Left lung (tissue), 10 donors: ENCODE results near the gene EXOSC5. TPM values are rescaled to one million over a fixed set of nuclear protein-coding genes. Genes with fewer than 3 reads are reported as not detected.
"Not testable (repeated sequence)": the region's sequence is repeated elsewhere in the genome, so short reads cannot be mapped to it uniquely, and the experiment has no call there.

Experiments
- ATAC-seq: fragments of 200-7000 bp; cut with Tn5 transposase; one replicate; pipeline ENCODE4 v1.9.1; 2020; ENCODE audit warnings: moderate library complexity
- DNase-seq, 4 donors: peaks; one replicate each; pipeline ENCODE4 v3.0.0-alpha.2; 2013 to 2020
- H3K27ac ChIP-seq, 2 donors: fragments of 200-600 bp; sonication (generic) in 1 of 2; one replicate each; pipeline versions ENCODE4 v1.5.0 to v1.8.0; 2020 to 2021
- H3K27me3 ChIP-seq, 2 donors: fragments of 200-600 bp; sonication (generic) in 1 of 2; one replicate each; pipeline versions ENCODE4 v1.5.0 to v1.8.0; 2020 to 2021
- H3K36me3 ChIP-seq, 2 donors: fragments of 200-600 bp; sonication (generic) in 1 of 2; one replicate each; pipeline versions ENCODE4 v1.5.0 to v1.8.0; 2020 to 2021
- H3K4me1 ChIP-seq, 2 donors: fragments of 200-600 bp; one replicate each; pipeline ENCODE4 v1.8.0; 2021
- H3K4me3 ChIP-seq, 2 donors: fragments of 200-600 bp; sonication (generic) in 1 of 2; one replicate each; pipeline versions ENCODE4 v1.5.0 to v1.8.0; 2020 to 2021; ENCODE audit warnings: mild to moderate bottlenecking in 1 of 2
- H3K9me3 ChIP-seq, 2 donors: fragments of 200-600 bp; sonication (generic) in 1 of 2; one replicate each; pipeline versions ENCODE4 v1.5.0 to v1.8.0; 2020 to 2021
- CTCF ChIP-seq, 2 donors: fragments of 200-600 bp; sonication (generic) in 1 of 2; IDR thresholded peaks; one replicate each; pipeline versions ENCODE4 v1.5.0 to v1.8.0; 2021; ENCODE audit warnings: antibody characterized with exemption in 2 of 2
- intact Hi-C, 2 donors: fragments of 100-400 bp; cut with DNase I; formaldehyde crosslinking; loops; one replicate each; pipeline versions ENCODE4 v1.11.2 to v1.14.2; 2022
- polyA plus RNA-seq, 6 donors: library from polyadenylated mRNA; unstranded; fragments of 120-200 nt; gene quantifications; one replicate each; pipeline ENCODE4 v1.2.1, GENCODE V29; 2013; ENCODE audit not compliant: insufficient read length in 6 of 6
- total RNA-seq, 2 donors: library from RNA; stranded (reverse); fragmentation: NEBNext Ultra II Directional; extraction: Animal tissue kit (Norgen Biotek cat#: 25700); gene quantifications; one replicate each; pipeline ENCODE4 v1.2.1, GENCODE V29; 2021
- donor health status: DM: no; HTN: yes; CAD: no.
- donor health status: DM: no; HTN: no; CAD: no.

Gene EXOSC5
- total and polyA plus RNA-seq, 8 donors: 10.3 to 19.5 (median 15.2) TPM

- intact Hi-C loops: no loop called here
- TF ChIP-seq CTCF (IDR thresholded peaks at IDR 0.05): no peak
- DNase-seq: no peak
- Histone ChIP-seq H3K27ac (no peak overlapping the region), H3K36me3 (peaks cover 0 to 18% of the 10 kb centered on the region in 2 donors), H3K27me3 (no peaks in the 10 kb centered on the region), H3K4me3 (no peak overlapping the region), H3K4me1 (peaks cover 13 to 50% of the 10 kb centered on the region in 2 donors), H3K9me3 (no peaks in the 10 kb centered on the region)
- ATAC-seq: no peak
Measured at GRCh38 chr19:41395355-41395754, 1.8 kb downstream of the EXOSC5 start.

GRCh38 chr19:41392775-41393174 is 4.4 kb downstream of the EXOSC5 start:
- intact Hi-C loops: no loop called here
- no peak overlapping the region for H3K4me3 ChIP-seq

GRCh38 chr19:41391618-41392017 is 5.5 kb downstream of the EXOSC5 start:
- DNase-seq: no peak
- TF ChIP-seq CTCF (IDR thresholded peaks at IDR 0.05): no peak
- no peak overlapping the region for H3K4me3 ChIP-seq
- peaks cover 3 to 21% of the 10 kb centered on the region in 2 donors for H3K4me1 ChIP-seq
- H3K9me3 ChIP-seq: no peaks in the 10 kb centered on the region
- no peak for ATAC-seq
- H3K36me3 ChIP-seq: peaks cover 0 to 52% of the 10 kb centered on the region in 2 donors
- H3K27ac ChIP-seq: no peak overlapping the region
- H3K27me3 ChIP-seq: no peaks in the 10 kb centered on the region
- intact Hi-C loops: no loop called here

More at GRCh38 chr19:41392775-41393174, 4.4 kb downstream of the EXOSC5 start:
- no peaks in the 10 kb centered on the region for H3K9me3 ChIP-seq
- ATAC-seq (no peak), DNase-seq (no peak)
- no peak overlapping the region for H3K27ac ChIP-seq
- no peak for TF ChIP-seq CTCF (IDR thresholded peaks at IDR 0.05)
- H3K4me1 ChIP-seq: peaks cover 3 to 26% of the 10 kb centered on the region in 2 donors
- no peaks in the 10 kb centered on the region for H3K27me3 ChIP-seq
- peaks cover 0 to 43% of the 10 kb centered on the region in 2 donors for H3K36me3 ChIP-seq

- H3K36me3 ChIP-seq: peaks cover 0 to 79% of the 10 kb centered on the region in 2 donors
- no peak for DNase-seq
- no peaks in the 10 kb centered on the region for H3K9me3 ChIP-seq
- no peak for ATAC-seq
- no peaks in the 10 kb centered on the region for H3K4me1 ChIP-seq
- H3K27me3 ChIP-seq: no peaks in the 10 kb centered on the region
- H3K27ac ChIP-seq: no peak overlapping the region
- no peak overlapping the region for H3K4me3 ChIP-seq
- no peak for TF ChIP-seq CTCF (IDR thresholded peaks at IDR 0.05)
- intact Hi-C loops: no loop called here
Measured at GRCh38 chr19:41386442-41386841, 10.7 kb downstream of the EXOSC5 start.

GRCh38 chr19:41384351-41384750 is 12.8 kb downstream of the EXOSC5 start:
- Histone ChIP-seq H3K4me1 (peaks cover 0 to 12% of the 10 kb centered on the region in 2 donors), H3K36me3 (peaks cover 0 to 58% of the 10 kb centered on the region in 2 donors), H3K9me3 (no peaks in the 10 kb centered on the region), H3K4me3 (no peak overlapping the region), H3K27me3 (no peaks in the 10 kb centered on the region), H3K27ac (no peak overlapping the region)
- no peak for TF ChIP-seq CTCF (IDR thresholded peaks at IDR 0.05)
- intact Hi-C loops: no loop called here
- no peak for ATAC-seq
- no peak for DNase-seq

GRCh38 chr19:41381536-41381935 is 15.6 kb downstream of the EXOSC5 start:
- H3K27ac ChIP-seq, intact Hi-C loops, H3K27me3 ChIP-seq, H3K4me3 ChIP-seq, DNase-seq, H3K9me3 ChIP-seq, ATAC-seq: not testable (repeated sequence)
- Histone ChIP-seq H3K4me1 (peaks cover 0 to 41% of the 10 kb centered on the region in 2 donors), H3K36me3 (peaks cover 0 to 33% of the 10 kb centered on the region in 2 donors)
